Fibroblast of mammary gland (primary cell): ENCODE results near the gene DUOXA2.
A peak's percentile ranks its signal among the peaks of the same experiment; 100 is the strongest.

Experiments
- DNase-seq: peaks from one replicate; pipeline ENCODE4 v3.0.0-alpha.2; 2010; ENCODE audit warnings: low read depth
- H3K4me3 ChIP-seq: 2 replicates; pipeline ENCODE4 v1.5.1; 2011; ENCODE audit warnings: low read depth, mild to moderate bottlenecking, low read length, moderate library complexity; ENCODE audit not compliant: control insufficient read depth
- TF ChIP-seq, protein P1 (sequence below): conservative IDR thresholded peaks from 2 replicates; pipeline ENCODE4 v1.5.1; 2011; ENCODE audit warnings: low read depth, low read length, inconsistent platforms; ENCODE audit not compliant: control insufficient read depth, insufficient read depth

Gene DUOXA2

DNA sequence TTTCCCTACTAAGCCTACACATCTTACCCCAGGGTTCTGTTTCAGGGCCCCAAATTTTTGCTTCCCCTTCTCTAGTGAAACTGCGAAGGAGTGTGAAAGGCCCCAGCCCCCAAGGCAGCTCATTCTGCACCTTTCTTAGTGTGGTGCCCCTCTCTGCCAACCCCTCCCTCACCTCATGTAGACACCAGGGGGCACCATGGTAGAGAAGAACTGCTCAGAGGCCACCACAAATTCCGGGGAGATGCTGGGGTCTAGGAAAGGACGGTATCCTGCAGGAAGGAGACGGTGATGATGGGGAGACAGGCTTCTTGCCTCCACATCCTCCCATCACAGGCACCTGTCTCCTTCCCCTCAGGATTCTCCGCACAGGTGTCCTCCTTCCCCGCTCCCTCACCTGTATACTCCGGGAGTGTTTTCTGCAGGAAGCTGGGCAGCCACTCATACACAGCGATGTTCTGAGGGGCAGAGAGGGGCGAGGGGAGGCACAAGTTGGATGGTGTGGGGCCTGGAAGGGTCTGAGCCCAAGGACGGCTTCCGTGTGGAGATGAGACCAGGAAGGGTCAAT, 3.8 kb upstream of the DUOXA2 start:
- TF ChIP-seq, protein P1, sequence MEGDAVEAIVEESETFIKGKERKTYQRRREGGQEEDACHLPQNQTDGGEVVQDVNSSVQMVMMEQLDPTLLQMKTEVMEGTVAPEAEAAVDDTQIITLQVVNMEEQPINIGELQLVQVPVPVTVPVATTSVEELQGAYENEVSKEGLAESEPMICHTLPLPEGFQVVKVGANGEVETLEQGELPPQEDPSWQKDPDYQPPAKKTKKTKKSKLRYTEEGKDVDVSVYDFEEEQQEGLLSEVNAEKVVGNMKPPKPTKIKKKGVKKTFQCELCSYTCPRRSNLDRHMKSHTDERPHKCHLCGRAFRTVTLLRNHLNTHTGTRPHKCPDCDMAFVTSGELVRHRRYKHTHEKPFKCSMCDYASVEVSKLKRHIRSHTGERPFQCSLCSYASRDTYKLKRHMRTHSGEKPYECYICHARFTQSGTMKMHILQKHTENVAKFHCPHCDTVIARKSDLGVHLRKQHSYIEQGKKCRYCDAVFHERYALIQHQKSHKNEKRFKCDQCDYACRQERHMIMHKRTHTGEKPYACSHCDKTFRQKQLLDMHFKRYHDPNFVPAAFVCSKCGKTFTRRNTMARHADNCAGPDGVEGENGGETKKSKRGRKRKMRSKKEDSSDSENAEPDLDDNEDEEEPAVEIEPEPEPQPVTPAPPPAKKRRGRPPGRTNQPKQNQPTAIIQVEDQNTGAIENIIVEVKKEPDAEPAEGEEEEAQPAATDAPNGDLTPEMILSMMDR = peak; percentile 5
- no peak overlapping the region for H3K4me3 ChIP-seq
- no peak for DNase-seq

DNA sequence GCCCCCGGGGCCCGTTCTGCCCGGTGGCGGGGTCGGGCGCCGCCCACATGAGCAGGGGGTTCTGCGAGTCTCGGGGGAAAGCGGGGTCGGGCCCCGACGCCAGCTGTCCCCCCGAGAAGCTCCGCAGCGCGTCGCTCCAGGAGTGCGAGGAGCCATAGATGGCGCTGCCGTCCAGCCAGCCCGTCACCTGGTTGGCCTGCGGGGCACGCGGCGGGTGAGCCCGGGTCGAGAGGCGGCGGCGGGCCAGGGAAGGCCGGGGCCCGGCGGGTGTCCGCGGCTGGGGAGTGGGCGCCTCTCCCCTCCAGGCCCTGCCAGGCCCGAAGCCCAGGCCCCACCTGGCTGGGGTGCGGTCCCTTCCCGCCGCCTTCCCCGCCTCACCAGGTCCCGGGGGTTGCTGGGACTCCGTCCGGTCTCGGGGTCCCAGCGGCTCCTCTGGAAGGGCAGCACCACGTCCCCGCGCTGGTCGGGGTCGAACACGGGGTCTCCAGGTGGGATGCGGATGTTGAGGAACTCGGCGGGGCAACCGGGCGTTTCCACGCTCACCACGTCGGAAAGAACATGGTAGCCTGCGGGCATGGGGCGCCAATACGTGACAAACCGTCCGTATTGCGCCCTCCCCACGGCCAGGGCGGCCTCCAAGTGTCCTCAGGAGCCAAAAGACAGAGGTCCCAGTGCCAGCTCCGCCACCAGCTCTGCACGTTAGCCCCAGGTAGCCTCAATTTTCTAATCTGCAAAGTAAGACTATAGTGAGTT, 2.6 kb upstream of the DUOXA2 start:
- DNase-seq = no peak
- TF ChIP-seq, protein P1 = no peak
- H3K4me3 ChIP-seq = no peak overlapping the region

DNA sequence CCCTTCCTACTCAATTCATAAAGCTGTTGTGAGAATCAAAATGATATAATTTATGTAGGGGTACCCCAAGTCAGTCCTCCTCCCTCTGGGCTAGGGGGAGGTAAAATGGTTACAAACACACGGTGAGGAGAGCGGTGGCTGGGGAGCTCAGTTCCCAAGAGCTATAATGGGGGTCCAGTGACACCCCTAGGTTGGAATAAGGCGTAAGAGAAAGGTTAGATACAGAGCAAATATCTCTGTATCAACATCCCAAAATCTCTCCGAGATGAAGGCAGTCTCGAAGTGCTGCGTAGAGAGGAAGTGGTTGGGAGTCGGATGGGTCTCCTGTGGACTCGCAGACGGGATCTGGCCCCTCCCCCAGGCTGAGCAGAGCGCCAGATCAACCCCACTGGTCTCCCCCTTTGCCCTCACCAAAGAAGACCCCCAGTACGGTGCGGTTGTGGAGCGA, 2.0 kb upstream of the DUOXA2 start:
- no peak for DNase-seq
- H3K4me3 ChIP-seq = no peak overlapping the region
- TF ChIP-seq, protein P1 = no peak

DNA sequence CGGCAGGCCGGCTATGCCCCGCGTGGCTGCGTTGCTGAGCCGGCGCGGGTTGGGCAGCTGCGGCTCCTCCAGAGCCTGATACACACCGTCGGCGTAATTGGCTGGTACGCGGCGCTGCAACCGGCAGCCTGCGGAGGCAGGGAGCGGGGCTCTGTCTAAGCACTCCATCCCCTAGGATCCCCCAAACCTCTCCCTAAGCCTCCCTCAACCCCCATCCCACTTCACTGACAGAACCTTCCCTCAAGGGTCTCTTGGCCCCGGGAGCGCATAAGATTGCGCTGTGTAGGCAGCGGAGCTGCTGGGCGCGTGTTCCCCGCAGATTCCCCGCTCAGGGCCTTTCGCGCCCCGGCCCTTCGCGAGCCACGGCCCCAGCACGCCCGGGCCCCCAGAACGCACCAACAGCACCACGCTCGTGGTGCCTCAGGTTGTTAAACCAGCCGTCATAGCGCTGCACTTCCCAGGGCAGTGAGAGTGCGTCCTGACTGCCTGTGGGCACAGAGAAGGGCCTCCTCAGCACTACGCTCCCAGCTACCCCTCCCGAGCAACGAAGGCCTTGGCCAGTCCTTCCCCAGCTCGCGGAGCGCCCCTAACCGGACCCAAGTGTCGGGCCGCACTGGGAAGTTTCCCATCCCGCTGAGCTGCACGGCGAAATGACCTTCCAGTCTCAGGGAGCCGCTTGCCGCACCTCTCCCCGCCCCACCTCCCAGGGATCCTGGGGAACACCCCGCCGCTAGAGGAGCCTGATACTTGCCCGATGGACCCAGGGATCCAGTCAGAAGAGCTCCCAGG, 1.3 kb upstream of the DUOXA2 start:
- DNase-seq = no peak
- TF ChIP-seq, protein P1 = no peak
- H3K4me3 ChIP-seq = no peak overlapping the region

DNA sequence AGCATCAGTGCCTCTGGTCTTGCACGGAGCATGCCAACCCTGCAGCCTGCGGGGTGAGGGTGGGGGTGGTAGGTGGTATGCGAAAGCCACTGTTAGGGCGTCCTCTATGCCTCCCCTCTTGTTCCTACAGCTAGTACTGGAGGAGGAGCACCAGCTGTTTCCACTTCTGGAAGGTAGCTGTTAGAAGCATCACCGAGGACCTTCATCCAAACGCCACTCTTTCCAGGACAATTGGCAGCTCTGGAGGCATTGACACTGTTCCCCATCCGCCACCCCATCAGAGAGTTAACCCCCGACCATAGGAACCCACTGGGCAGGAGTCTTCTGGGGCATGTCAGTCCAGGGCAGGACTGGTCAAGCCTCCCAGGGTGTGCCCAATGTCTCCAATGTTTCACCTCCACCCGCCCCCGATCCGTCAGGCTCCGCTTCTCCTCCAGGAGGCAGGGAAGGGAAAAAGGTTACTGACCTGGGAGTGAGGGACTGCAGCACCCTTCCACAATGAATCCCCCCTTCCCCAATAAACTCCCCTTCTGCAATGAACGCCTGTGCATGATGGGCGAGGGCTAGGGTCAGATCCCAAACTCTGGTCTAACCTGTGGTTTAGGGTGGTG, 641 bp upstream of the DUOXA2 start:
- TF ChIP-seq, protein P1 = no peak
- DNase-seq = no peak
- no peak overlapping the region for H3K4me3 ChIP-seq

DNA sequence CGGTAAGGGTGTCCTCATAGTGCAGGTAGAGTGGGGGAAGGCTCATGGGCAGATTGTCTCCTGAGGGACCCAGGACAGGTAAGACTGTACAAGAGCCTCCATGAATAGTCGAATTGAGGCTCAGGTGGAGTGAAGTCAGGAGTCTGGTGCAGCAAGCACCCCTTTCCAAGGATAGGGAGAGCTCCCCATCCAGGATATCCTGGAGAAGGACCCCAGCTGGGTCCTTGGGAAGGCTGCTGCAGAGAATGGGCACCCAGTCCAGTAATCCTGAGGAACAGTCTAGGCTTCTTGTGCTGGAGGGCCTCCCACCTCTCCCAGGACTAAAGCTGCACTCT, 592 bp downstream of the DUOXA2 start:
- TF ChIP-seq, protein P1 = no peak
- no peak overlapping the region for H3K4me3 ChIP-seq
- DNase-seq = no peak
